BE2C (cell line): ENCODE results near the gene SLC5A4.

Experiments used
- DNase-seq: peaks from one replicate; pipeline ENCODE4 v3.0.0-alpha.2; 2020
- H3K27me3 ChIP-seq: fragments of 250-450 bp; sonication (Bioruptor Pico); 2 replicates; pipeline ENCODE4 v1.5.1; 2020; ENCODE audit warnings: mild to moderate bottlenecking
- H3K36me3 ChIP-seq: fragments of 250-450 bp; sonication (Bioruptor Pico); 2 replicates; pipeline ENCODE4 v1.5.1; 2020; ENCODE audit warnings: mild to moderate bottlenecking
- H3K4me1 ChIP-seq: fragments of 250-450 bp; sonication (Bioruptor Pico); 2 replicates; pipeline ENCODE4 v1.5.1; 2020
- H3K4me3 ChIP-seq: 2 replicates; pipeline ENCODE4 v1.5.1; 2011; ENCODE audit warnings: low read depth, low read length
- H3K9me3 ChIP-seq: fragments of 250-450 bp; sonication (Bioruptor Pico); 2 replicates; pipeline ENCODE4 v1.5.1; 2020
- TF ChIP-seq, protein P1 (sequence below): IDR thresholded peaks from 2 replicates; pipeline ENCODE4 v1.5.1; 2012; ENCODE audit warnings: mild to moderate bottlenecking, low read depth, low read length

Gene SLC5A4

GRCh38 chr22:32255726-32256125 is 579 bp upstream of the SLC5A4 start:
- Histone ChIP-seq H3K36me3 (no peaks in the 10 kb centered on the region), H3K9me3 (peaks cover 4% of the 10 kb centered on the region; the same call in 1 of the 2 replicates), H3K4me1 (no peaks in the 10 kb centered on the region), H3K27me3 (no peaks in the 10 kb centered on the region; the same call in 1 of the 2 replicates), H3K4me3 (no peak overlapping the region)
- no peak for DNase-seq
- TF ChIP-seq, protein P1, sequence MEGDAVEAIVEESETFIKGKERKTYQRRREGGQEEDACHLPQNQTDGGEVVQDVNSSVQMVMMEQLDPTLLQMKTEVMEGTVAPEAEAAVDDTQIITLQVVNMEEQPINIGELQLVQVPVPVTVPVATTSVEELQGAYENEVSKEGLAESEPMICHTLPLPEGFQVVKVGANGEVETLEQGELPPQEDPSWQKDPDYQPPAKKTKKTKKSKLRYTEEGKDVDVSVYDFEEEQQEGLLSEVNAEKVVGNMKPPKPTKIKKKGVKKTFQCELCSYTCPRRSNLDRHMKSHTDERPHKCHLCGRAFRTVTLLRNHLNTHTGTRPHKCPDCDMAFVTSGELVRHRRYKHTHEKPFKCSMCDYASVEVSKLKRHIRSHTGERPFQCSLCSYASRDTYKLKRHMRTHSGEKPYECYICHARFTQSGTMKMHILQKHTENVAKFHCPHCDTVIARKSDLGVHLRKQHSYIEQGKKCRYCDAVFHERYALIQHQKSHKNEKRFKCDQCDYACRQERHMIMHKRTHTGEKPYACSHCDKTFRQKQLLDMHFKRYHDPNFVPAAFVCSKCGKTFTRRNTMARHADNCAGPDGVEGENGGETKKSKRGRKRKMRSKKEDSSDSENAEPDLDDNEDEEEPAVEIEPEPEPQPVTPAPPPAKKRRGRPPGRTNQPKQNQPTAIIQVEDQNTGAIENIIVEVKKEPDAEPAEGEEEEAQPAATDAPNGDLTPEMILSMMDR = no peak

DNA sequence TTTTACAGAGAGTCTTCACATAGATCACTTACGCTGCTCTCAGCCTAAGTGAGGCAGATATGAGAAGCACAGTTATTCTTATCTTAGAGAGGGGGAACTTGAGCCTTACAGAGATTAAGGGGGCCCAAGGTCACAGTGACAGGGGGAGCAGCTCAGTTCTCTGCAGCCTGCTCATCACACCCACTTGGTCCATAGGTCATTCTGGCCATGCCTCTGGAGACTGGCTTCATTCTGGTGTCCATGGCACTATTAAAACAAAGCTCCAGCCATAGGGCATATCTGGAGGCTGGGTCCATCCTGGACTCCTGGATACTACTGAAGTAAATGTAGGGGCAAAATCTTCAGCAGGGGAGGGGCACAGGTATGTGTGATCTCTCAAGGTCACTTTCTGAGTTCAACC is 5.9 kb downstream of the SLC5A4 start:
- TF ChIP-seq, protein P1 = no peak
- no peak for DNase-seq
- Histone ChIP-seq H3K4me1 (no peaks in the 10 kb centered on the region), H3K4me3 (no peak overlapping the region), H3K27me3 (no peaks in the 10 kb centered on the region), H3K36me3 (no peaks in the 10 kb centered on the region), H3K9me3 (no peaks in the 10 kb centered on the region)

DNA sequence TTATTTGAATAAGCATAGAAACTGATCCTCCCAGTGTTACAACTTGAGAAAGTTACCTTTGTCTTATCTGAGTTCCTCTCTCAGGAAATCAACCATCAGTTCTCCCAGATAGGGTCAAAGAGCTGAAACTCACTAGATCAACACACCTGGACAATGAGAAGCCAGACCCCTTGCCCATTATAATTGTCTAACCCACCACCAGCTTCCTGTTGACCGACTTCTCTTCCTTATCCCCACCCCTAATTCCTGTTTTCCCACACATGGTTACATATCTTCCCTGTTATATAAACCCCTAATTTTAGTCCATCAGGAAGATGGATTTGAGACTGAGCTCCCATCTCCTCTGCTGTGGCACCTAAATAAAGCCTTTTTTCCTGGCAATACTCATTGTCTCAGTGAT is 6.9 kb downstream of the SLC5A4 start:
- H3K4me1 ChIP-seq = no peaks in the 10 kb centered on the region
- TF ChIP-seq, protein P1 = no peak
- no peak overlapping the region for H3K4me3 ChIP-seq
- H3K27me3 ChIP-seq = no peaks in the 10 kb centered on the region
- no peak for DNase-seq
- H3K9me3 ChIP-seq = no peaks in the 10 kb centered on the region
- no peaks in the 10 kb centered on the region for H3K36me3 ChIP-seq

DNA sequence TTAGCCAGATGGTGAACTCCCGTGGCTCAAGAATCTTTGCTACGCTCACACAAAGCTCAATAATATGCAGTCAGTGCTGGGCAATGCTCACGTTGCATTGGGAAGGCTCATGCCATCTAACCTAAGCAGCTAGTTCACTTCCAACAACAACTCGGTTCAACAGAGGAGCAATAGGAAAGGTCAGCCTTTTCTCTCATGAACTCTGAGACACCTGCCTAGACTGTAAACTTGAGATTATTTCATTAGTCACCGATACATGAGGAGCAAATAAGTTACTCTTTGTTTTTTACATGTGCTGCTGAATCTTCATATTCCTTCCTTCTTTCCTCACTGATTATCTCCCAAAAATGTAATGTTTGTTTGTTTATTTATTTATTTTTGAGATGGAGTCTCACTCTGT is 9.0 kb downstream of the SLC5A4 start:
- Histone ChIP-seq H3K9me3 (no peaks in the 10 kb centered on the region), H3K27me3 (no peaks in the 10 kb centered on the region), H3K4me3 (no peak overlapping the region), H3K4me1 (no peaks in the 10 kb centered on the region), H3K36me3 (no peaks in the 10 kb centered on the region)
- TF ChIP-seq, protein P1 = no peak
- no peak for DNase-seq

GRCh38 chr22:32245042-32245441 is 10.1 kb downstream of the SLC5A4 start:
- H3K27me3 ChIP-seq = no peaks in the 10 kb centered on the region
- no peaks in the 10 kb centered on the region for H3K36me3 ChIP-seq
- H3K4me3 ChIP-seq = no peak overlapping the region
- no peak for DNase-seq
- TF ChIP-seq, protein P1 = no peak
- H3K4me1 ChIP-seq = no peaks in the 10 kb centered on the region
- H3K9me3 ChIP-seq = no peaks in the 10 kb centered on the region

- H3K4me1 ChIP-seq = no peaks in the 10 kb centered on the region
- H3K4me3 ChIP-seq = no peak overlapping the region
- TF ChIP-seq, protein P1 = no peak
- H3K9me3 ChIP-seq = no peaks in the 10 kb centered on the region
- no peaks in the 10 kb centered on the region for H3K36me3 ChIP-seq
- H3K27me3 ChIP-seq = no peaks in the 10 kb centered on the region
- DNase-seq = no peak
Observed at GRCh38 chr22:32244547-32244946, 10.6 kb downstream of the SLC5A4 start.
